Astrocyte of the spinal cord (primary cell): Measurements from ENCODE around the gene SLC41A2.
"Not testable (repeated sequence)": the region's sequence is repeated elsewhere in the genome, so short reads cannot be mapped to it uniquely, and the experiment has no call there.

Source experiments
- DNase-seq: peaks from one replicate; pipeline ENCODE4 v3.0.0; 2011; ENCODE audit warnings: low read depth, low spot score
- H3K4me3 ChIP-seq: 2 replicates; pipeline ENCODE4 v1.5.1; 2011; ENCODE audit warnings: low read depth, mild to moderate bottlenecking, low read length, moderate library complexity
- CTCF ChIP-seq: IDR thresholded peaks from 2 replicates; pipeline ENCODE4 v1.5.1; 2012; ENCODE audit warnings: low read depth, mild to moderate bottlenecking, low read length, inconsistent platforms
- in situ Hi-C: cut with HindIII; loops from 2 replicates; pipeline ENCODE4 v1.10.0; 2017; ENCODE audit warnings: low sequenced_read_pairs

SLC41A2 gene

DNA sequence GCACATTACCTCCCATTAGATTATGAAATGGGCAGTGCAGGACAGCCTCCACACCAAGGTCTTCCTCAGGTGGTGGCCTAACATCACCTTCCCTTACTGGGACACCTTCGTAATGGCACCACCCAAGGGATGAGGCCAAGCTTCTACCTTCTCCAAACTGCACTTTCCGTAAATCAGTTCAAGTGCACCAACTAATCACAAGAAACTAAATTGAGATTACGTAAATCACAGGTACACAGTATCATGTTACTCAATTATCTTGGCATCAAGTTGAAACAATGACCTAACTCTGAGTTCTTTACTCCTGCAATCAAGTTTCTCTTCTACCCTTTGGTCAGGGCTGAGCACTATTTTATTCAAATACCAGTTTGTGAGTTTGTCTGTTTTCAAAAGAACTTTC, 13.8 kb downstream of the SLC41A2 start:
- DNase-seq, result no peak
- TF ChIP-seq CTCF, result no peak
- no peak overlapping the region for H3K4me3 ChIP-seq
- in situ Hi-C loops, result no loop called here

DNA sequence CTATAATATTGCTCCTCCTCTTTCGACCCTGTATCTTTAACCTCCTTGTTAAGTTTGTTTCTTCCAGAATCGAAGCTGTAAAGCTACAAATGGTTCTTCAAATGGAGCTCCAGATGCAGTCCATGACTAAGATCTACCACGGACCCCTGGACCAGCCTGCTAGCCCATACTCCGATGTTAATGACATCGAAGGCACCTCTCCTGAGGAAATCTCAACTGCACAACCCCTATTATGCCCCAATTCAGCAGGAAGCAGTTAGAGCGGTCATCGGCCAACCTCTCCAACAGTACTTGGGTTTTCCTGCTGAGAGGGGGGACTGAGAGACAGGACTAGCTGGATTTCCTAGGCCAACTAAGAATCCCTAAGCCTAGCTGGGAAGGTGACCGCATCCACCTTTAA, 14.7 kb downstream of the SLC41A2 start:
- DNase-seq, in situ Hi-C loops: not testable (repeated sequence)

GRCh38 chr12:104942075-104942474, 16.0 kb downstream of the SLC41A2 start:
- no peak for DNase-seq
- in situ Hi-C loops, result no loop called here
- TF ChIP-seq CTCF, result no peak
- H3K4me3 ChIP-seq, result no peak overlapping the region

More for the DNA sequence above, 14.7 kb downstream of the SLC41A2 start:
- H3K4me3 ChIP-seq, result not testable (repeated sequence)

GRCh38 chr12:104941454-104941853, 16.6 kb downstream of the SLC41A2 start:
- in situ Hi-C loops, result no loop called here
- TF ChIP-seq CTCF, result no peak
- no peak for DNase-seq
- no peak overlapping the region for H3K4me3 ChIP-seq

- no peak for DNase-seq
- TF ChIP-seq CTCF, result no peak
- no peak overlapping the region for H3K4me3 ChIP-seq
- in situ Hi-C loops, result no loop called here
Observed at GRCh38 chr12:104939089-104939488, 19.0 kb downstream of the SLC41A2 start.

DNA sequence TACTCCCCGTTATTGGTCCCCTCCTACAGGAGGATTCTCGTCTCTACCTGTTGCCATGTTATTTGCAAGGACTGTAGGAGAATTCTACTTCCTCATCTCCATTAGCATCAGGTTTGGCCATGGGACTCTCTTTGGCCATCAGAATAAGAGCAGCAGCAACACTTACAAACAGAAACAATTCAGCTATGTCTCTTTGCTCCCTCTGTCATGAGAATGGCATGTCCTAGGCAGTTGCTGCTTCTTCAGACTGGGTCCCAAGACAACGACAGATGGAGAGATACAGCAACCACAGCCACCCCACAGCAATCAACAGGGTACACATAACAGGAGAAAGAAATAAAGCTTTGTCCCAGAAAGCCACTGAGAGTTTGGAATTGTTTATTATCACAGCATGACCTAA, 19.7 kb downstream of the SLC41A2 start:
- in situ Hi-C loops, result no loop called here
- H3K4me3 ChIP-seq, result no peak overlapping the region
- DNase-seq, result no peak
- TF ChIP-seq CTCF, result no peak

DNA sequence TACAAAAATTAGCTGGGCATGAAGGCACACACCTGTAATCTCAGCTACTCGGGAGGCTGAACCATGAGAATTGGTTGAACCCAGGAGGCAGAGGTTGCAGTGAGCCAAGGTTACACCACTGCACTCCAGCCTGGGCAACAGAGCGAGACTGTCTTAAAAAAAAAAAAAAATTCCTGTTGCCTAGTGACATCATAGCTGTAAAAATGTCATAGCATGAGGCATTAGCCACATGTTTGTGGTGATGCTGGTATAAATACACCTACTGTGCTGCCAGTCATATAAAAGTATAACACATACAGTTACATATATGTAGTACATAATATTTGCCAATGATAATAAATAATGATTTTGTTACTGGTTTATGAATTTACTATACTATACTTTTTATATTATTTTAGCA, 22.2 kb downstream of the SLC41A2 start:
- in situ Hi-C loops, result no loop called here
- no peak overlapping the region for H3K4me3 ChIP-seq
- no peak for DNase-seq
- TF ChIP-seq CTCF, result no peak
